Memory B cell (primary cell): ENCODE data around the gene NGF.

ENCODE experiments used
- ATAC-seq: fragments of 150-1000 bp; cut with Tn5 transposase; 2 replicates; pipeline ENCODE4 v1.10.0; 2021; ENCODE audit warnings: low read depth, mild to moderate bottlenecking, moderate library complexity
- DNase-seq, 2 donors: peaks; one replicate each; pipeline ENCODE4 v3.0.0; 2022; ENCODE audit warnings: low spot score in 2 of 2
- H3K27ac Mint-ChIP-seq: one replicate; pipeline ENCODE4 v1.8.0; 2022; ENCODE audit warnings: mild to moderate bottlenecking, moderate library complexity, mixed read lengths
- H3K27me3 Mint-ChIP-seq: one replicate; pipeline ENCODE4 v1.8.0; 2022; ENCODE audit warnings: mixed read lengths
- H3K36me3 Mint-ChIP-seq: one replicate; pipeline ENCODE4 v1.8.0; 2022; ENCODE audit warnings: mild to moderate bottlenecking, mixed read lengths
- H3K4me1 Mint-ChIP-seq: one replicate; pipeline ENCODE4 v1.8.0; 2022; ENCODE audit warnings: mixed read lengths
- H3K4me3 Mint-ChIP-seq: one replicate; pipeline ENCODE4 v1.8.0; 2022; ENCODE audit warnings: mild to moderate bottlenecking, moderate library complexity, mixed read lengths
- H3K9me3 Mint-ChIP-seq: one replicate; pipeline ENCODE4 v1.8.0; 2022; ENCODE audit warnings: mixed read lengths

Gene NGF

GRCh38 chr1:115351143-115351542 lies 13.1 kb upstream of the NGF start:
- ATAC-seq (no peak), DNase-seq (no peak)
- no peak overlapping the region for H3K4me3 Mint-ChIP-seq
- H3K4me1 Mint-ChIP-seq: no peaks in the 10 kb centered on the region
- no peaks in the 10 kb centered on the region for H3K36me3 Mint-ChIP-seq
- H3K27me3 Mint-ChIP-seq: peaks cover 3% of the 10 kb centered on the region
- H3K9me3 Mint-ChIP-seq: no peaks in the 10 kb centered on the region
- H3K27ac Mint-ChIP-seq: no peak overlapping the region

GRCh38 chr1:115348636-115349035 lies 10.6 kb upstream of the NGF start:
- ATAC-seq: no peak
- Mint-ChIP-seq H3K27me3 (peaks cover 7% of the 10 kb centered on the region), H3K27ac (no peak overlapping the region), H3K4me1 (peaks cover 5% of the 10 kb centered on the region), H3K9me3 (no peaks in the 10 kb centered on the region), H3K36me3 (no peaks in the 10 kb centered on the region), H3K4me3 (no peak overlapping the region)
- no peak for DNase-seq

GRCh38 chr1:115347282-115347681 lies 9.2 kb upstream of the NGF start:
- Mint-ChIP-seq H3K9me3 (no peaks in the 10 kb centered on the region), H3K4me3 (no peak overlapping the region), H3K27me3 (peaks cover 7% of the 10 kb centered on the region), H3K36me3 (no peaks in the 10 kb centered on the region), H3K27ac (no peak overlapping the region), H3K4me1 (peaks cover 9% of the 10 kb centered on the region)
- ATAC-seq (no peak), DNase-seq (no peak)

- Mint-ChIP-seq H3K36me3 (no peaks in the 10 kb centered on the region), H3K4me3 (no peak overlapping the region), H3K9me3 (no peaks in the 10 kb centered on the region)
These were observed 5.2 kb upstream of the NGF start for GRCh38 chr1:115343200-115343737.

GRCh38 chr1:115341948-115342347 lies 3.9 kb upstream of the NGF start:
- no peaks in the 10 kb centered on the region for H3K9me3 Mint-ChIP-seq
- H3K27ac Mint-ChIP-seq: no peak overlapping the region
- DNase-seq (no peak), ATAC-seq (no peak)
- H3K27me3 Mint-ChIP-seq: peaks cover 15% of the 10 kb centered on the region
- peaks cover 9% of the 10 kb centered on the region for H3K4me1 Mint-ChIP-seq
- no peaks in the 10 kb centered on the region for H3K36me3 Mint-ChIP-seq
- H3K4me3 Mint-ChIP-seq: no peak overlapping the region

More at GRCh38 chr1:115343200-115343737, 5.2 kb upstream of the NGF start:
- Mint-ChIP-seq H3K4me1 (peaks cover 9% of the 10 kb centered on the region), H3K27me3 (peaks cover 12% of the 10 kb centered on the region), H3K27ac (no peak overlapping the region)
- ATAC-seq: no peak
- no peak for DNase-seq

- H3K36me3 Mint-ChIP-seq: no peaks in the 10 kb centered on the region
- ATAC-seq (no peak), DNase-seq (no peak)
- H3K4me3 Mint-ChIP-seq: no peak overlapping the region
- H3K27me3 Mint-ChIP-seq: peaks cover 15% of the 10 kb centered on the region
- H3K9me3 Mint-ChIP-seq: no peaks in the 10 kb centered on the region
- no peak overlapping the region for H3K27ac Mint-ChIP-seq
- peaks cover 9% of the 10 kb centered on the region for H3K4me1 Mint-ChIP-seq
These were observed 2.8 kb upstream of the NGF start for GRCh38 chr1:115340879-115341278.

- H3K36me3 Mint-ChIP-seq: no peaks in the 10 kb centered on the region
- ATAC-seq (no peak), DNase-seq (no peak)
- H3K9me3 Mint-ChIP-seq: no peaks in the 10 kb centered on the region
- peaks cover 3% of the 10 kb centered on the region for H3K4me1 Mint-ChIP-seq
- H3K4me3 Mint-ChIP-seq: no peak overlapping the region
- H3K27me3 Mint-ChIP-seq: peaks cover 11% of the 10 kb centered on the region
- no peak overlapping the region for H3K27ac Mint-ChIP-seq
These were observed 390 bp upstream of the NGF start for GRCh38 chr1:115338457-115338820.

GRCh38 chr1:115337276-115337632 lies 795 bp downstream of the NGF start:
- ATAC-seq: no peak
- H3K27me3 Mint-ChIP-seq: peaks cover 9% of the 10 kb centered on the region

GRCh38 chr1:115336741-115337140 lies 1.3 kb downstream of the NGF start:
- Mint-ChIP-seq H3K9me3 (no peaks in the 10 kb centered on the region), H3K4me1 (no peaks in the 10 kb centered on the region), H3K36me3 (no peaks in the 10 kb centered on the region), H3K27ac (no peak overlapping the region), H3K27me3 (peaks cover 7% of the 10 kb centered on the region), H3K4me3 (no peak overlapping the region)
- DNase-seq: no peak
- no peak for ATAC-seq

More at GRCh38 chr1:115337276-115337632, 795 bp downstream of the NGF start:
- Mint-ChIP-seq H3K9me3 (no peaks in the 10 kb centered on the region), H3K4me1 (no peaks in the 10 kb centered on the region), H3K27ac (no peak overlapping the region), H3K4me3 (no peak overlapping the region), H3K36me3 (no peaks in the 10 kb centered on the region)
- no peak for DNase-seq

- ATAC-seq: no peak
- H3K27me3 Mint-ChIP-seq: peaks cover 5% of the 10 kb centered on the region
- DNase-seq: no peak
- H3K9me3 Mint-ChIP-seq: no peaks in the 10 kb centered on the region
- H3K4me3 Mint-ChIP-seq: no peak overlapping the region
- H3K27ac Mint-ChIP-seq: no peak overlapping the region
- H3K36me3 Mint-ChIP-seq: no peaks in the 10 kb centered on the region
- H3K4me1 Mint-ChIP-seq: no peaks in the 10 kb centered on the region
These were observed 5.0 kb downstream of the NGF start for GRCh38 chr1:115332813-115333608.

- DNase-seq (no peak), ATAC-seq (no peak)
- H3K36me3 Mint-ChIP-seq: no peaks in the 10 kb centered on the region
- no peak overlapping the region for H3K27ac Mint-ChIP-seq
- no peak overlapping the region for H3K4me3 Mint-ChIP-seq
- peaks cover 3% of the 10 kb centered on the region for H3K27me3 Mint-ChIP-seq
- no peaks in the 10 kb centered on the region for H3K4me1 Mint-ChIP-seq
- no peaks in the 10 kb centered on the region for H3K9me3 Mint-ChIP-seq
These were observed 6.3 kb downstream of the NGF start for GRCh38 chr1:115331558-115332331.

- no peaks in the 10 kb centered on the region for H3K4me1 Mint-ChIP-seq
- H3K9me3 Mint-ChIP-seq: no peaks in the 10 kb centered on the region
- peaks cover 4% of the 10 kb centered on the region for H3K27me3 Mint-ChIP-seq
- no peaks in the 10 kb centered on the region for H3K36me3 Mint-ChIP-seq
- DNase-seq: no peak
- no peak for ATAC-seq
- H3K4me3 Mint-ChIP-seq: no peak overlapping the region
- no peak overlapping the region for H3K27ac Mint-ChIP-seq
These were observed 7.5 kb downstream of the NGF start for GRCh38 chr1:115330480-115331013.

GRCh38 chr1:115329965-115330364 lies 8.1 kb downstream of the NGF start:
- Mint-ChIP-seq H3K27me3 (peaks cover 6% of the 10 kb centered on the region), H3K4me1 (no peaks in the 10 kb centered on the region), H3K27ac (no peak overlapping the region), H3K4me3 (no peak overlapping the region), H3K36me3 (no peaks in the 10 kb centered on the region), H3K9me3 (no peaks in the 10 kb centered on the region)
- DNase-seq (no peak), ATAC-seq (no peak)

GRCh38 chr1:115327270-115327669 lies 10.8 kb downstream of the NGF start:
- Mint-ChIP-seq H3K4me3 (no peak overlapping the region), H3K4me1 (no peaks in the 10 kb centered on the region)
- ATAC-seq: no peak

More at GRCh38 chr1:115327270-115327669, 10.8 kb downstream of the NGF start:
- Mint-ChIP-seq H3K27me3 (peaks cover 7% of the 10 kb centered on the region), H3K27ac (no peak overlapping the region), H3K9me3 (no peaks in the 10 kb centered on the region), H3K36me3 (no peaks in the 10 kb centered on the region)
- DNase-seq: no peak
